ENCODE data around the gene DYNC1LI1. TPM values are rescaled to one million over a fixed set of nuclear protein-coding genes. Genes with fewer than 3 reads are reported as not detected.
A peak's percentile ranks its signal among the peaks of the same experiment; 100 is the strongest.

DYNC1LI1 gene
- total RNA-seq, 1 donor from 2014 or later: 69.2 TPM

DNA sequence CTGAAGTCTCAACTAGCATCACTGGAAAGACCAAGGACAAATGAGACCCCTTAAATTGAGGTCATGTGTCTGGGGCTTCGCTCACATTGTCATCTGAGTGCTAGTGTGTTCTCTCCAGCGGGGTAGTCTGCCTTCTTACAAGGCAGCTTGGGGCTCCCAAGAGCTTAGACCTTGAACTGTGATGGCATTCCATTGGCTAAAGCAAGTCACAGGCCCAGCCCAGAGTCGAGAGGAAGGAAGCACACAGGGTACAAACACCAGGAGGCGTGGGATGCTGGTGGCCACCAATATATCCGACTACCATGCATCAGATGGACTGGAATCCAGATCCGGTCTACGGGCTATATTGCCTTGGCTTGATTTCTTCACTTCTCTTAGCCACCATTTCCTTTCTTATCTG is 31.5 kb upstream of the DYNC1LI1 start:
- TF ChIP-seq CTCF (IDR thresholded peaks at IDR 0.05): no peak
- Mint-ChIP-seq H3K36me3 (ENCODE audit: low read depth) (no peaks in the 10 kb centered on the region), H3K27ac (ENCODE audit: unreplicated experiment) (no peak overlapping the region), H3K27me3 (ENCODE audit: low read depth) (no peaks in the 10 kb centered on the region), H3K9me3 (ENCODE audit: low read depth) (no peaks in the 10 kb centered on the region), H3K4me1 (ENCODE audit: low read depth) (peaks cover 11% of the 10 kb centered on the region), H3K4me3 (ENCODE audit: unreplicated experiment) (no peak overlapping the region)
- DNase-seq (ENCODE audit: low spot score): no peak

DNA sequence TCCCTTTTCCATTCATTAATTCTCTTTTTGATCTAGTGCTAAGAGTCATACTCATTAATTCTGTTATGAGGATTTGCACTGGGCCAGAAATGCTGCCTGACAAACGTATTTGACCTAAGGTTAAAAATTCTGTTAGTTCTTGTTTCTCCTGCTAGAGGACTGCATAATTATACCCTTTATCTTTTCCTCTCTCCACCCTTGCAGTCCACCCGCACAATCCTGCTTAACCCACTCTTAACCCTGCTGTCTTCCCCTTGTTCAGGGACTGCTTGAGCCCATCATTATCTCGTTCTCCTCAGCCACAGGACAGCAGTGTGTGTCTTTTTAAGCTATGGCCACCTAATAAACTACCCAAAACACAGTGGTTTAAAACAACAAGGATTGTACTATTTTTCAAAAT is 31.1 kb upstream of the DYNC1LI1 start:
- H3K27me3 Mint-ChIP-seq (ENCODE audit: low read depth): no peaks in the 10 kb centered on the region
- H3K36me3 Mint-ChIP-seq (ENCODE audit: low read depth): no peaks in the 10 kb centered on the region
- no peak for TF ChIP-seq CTCF (IDR thresholded peaks at IDR 0.05)
- no peaks in the 10 kb centered on the region for H3K9me3 Mint-ChIP-seq (ENCODE audit: low read depth)
- no peak overlapping the region for H3K27ac Mint-ChIP-seq (ENCODE audit: unreplicated experiment)
- H3K4me1 Mint-ChIP-seq (ENCODE audit: low read depth): peaks cover 16% of the 10 kb centered on the region
- DNase-seq (ENCODE audit: low spot score): no peak
- H3K4me3 Mint-ChIP-seq (ENCODE audit: unreplicated experiment): no peak overlapping the region

DNA sequence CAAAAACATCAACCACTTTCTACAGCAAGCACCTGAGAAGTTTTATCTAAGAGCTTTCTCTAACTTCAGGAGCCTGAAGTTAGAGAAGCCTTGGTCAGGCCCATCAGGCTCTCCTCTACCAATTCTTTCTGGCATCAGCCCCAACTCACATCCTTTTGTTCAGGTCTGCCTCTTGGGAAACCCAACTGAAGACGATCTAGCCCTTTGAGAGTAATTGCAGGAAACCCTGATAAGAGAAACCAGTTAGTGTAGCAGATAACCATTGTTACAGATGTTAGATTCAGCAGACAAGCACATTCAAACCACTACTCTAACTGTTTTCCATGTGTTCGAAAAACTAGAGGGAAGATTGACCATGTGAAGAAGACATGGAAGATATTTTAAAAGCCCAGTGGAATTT is 27.0 kb upstream of the DYNC1LI1 start:
- Mint-ChIP-seq H3K9me3 (ENCODE audit: low read depth) (no peaks in the 10 kb centered on the region), H3K27ac (ENCODE audit: unreplicated experiment) (peak overlapping the region; percentile 18), H3K27me3 (ENCODE audit: low read depth) (no peaks in the 10 kb centered on the region), H3K4me1 (ENCODE audit: low read depth) (peaks cover 50% of the 10 kb centered on the region), H3K36me3 (ENCODE audit: low read depth) (no peaks in the 10 kb centered on the region), H3K4me3 (ENCODE audit: unreplicated experiment) (no peak overlapping the region)
- DNase-seq (ENCODE audit: low spot score): no peak
- no peak for TF ChIP-seq CTCF (IDR thresholded peaks at IDR 0.05)

DNA sequence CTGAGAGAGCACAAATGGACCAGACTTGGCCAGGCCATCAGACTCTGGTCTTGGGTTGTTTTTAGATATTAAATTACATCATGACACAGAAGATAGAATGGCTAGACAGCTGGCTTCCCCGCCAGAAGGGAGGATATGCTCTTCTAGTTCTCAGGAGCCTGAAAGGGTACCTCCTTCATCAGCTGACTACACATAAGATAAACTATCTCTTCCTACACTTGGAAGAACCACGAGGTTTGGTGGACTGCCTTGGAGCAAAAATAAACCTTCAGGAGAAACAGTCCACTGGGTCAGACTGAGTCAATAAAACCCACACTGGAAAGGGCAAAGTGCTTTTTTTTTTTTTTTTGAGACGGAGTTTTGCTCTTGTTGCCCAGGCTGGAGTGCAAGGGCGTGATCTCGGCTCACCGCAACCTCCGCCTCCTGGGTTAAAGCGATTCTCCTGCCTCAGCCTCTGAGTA is 26.3 kb upstream of the DYNC1LI1 start:
- peaks cover 57% of the 10 kb centered on the region for H3K4me1 Mint-ChIP-seq (ENCODE audit: low read depth)
- TF ChIP-seq CTCF (IDR thresholded peaks at IDR 0.05): no peak
- H3K4me3 Mint-ChIP-seq (ENCODE audit: unreplicated experiment): no peak overlapping the region
- no peaks in the 10 kb centered on the region for H3K27me3 Mint-ChIP-seq (ENCODE audit: low read depth)
- DNase-seq (ENCODE audit: low spot score): no peak
- H3K9me3 Mint-ChIP-seq (ENCODE audit: low read depth): no peaks in the 10 kb centered on the region
- no peaks in the 10 kb centered on the region for H3K36me3 Mint-ChIP-seq (ENCODE audit: low read depth)
- H3K27ac Mint-ChIP-seq (ENCODE audit: unreplicated experiment): peak overlapping the region; percentile 57

DNA sequence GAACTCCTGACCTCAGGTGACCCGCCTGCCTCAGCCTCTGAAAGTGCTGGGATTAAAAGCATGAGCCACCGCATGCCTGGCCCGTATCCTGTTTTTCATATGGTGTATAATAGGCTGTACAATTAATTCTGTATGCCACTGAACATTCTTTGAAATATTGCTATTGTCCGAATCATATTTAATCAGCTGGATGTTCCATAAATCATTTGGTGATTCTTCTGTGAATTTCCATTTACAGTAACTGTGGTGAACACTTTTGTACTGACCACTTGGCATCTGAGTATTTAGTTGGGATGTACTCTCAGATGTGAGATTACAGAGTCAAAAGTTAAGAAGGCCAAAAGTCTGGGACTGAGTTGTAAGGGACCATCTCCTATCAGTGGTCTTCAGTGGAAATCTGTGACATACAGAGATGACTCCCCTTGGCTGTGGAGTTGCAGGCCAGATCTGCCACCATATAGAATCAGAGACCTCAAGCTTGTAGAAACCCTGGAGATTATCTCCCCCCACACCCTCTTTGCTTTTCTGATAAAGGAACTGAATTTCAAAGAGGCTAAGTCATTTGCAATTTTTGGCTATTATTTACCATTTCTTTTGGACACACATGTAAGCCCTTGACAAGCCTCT is 25.7 kb upstream of the DYNC1LI1 start:
- no peak for TF ChIP-seq CTCF (IDR thresholded peaks at IDR 0.05)
- no peak overlapping the region for H3K4me3 Mint-ChIP-seq (ENCODE audit: unreplicated experiment)
- H3K27ac Mint-ChIP-seq (ENCODE audit: unreplicated experiment): peak overlapping the region; percentile 57
- H3K27me3 Mint-ChIP-seq (ENCODE audit: low read depth): no peaks in the 10 kb centered on the region
- DNase-seq (ENCODE audit: low spot score): no peak
- H3K36me3 Mint-ChIP-seq (ENCODE audit: low read depth): no peaks in the 10 kb centered on the region
- H3K4me1 Mint-ChIP-seq (ENCODE audit: low read depth): peaks cover 60% of the 10 kb centered on the region
- no peaks in the 10 kb centered on the region for H3K9me3 Mint-ChIP-seq (ENCODE audit: low read depth)

Data from chondrocyte (in vitro differentiated cells).